ENCODE results near the gene RALGPS1.

DNA sequence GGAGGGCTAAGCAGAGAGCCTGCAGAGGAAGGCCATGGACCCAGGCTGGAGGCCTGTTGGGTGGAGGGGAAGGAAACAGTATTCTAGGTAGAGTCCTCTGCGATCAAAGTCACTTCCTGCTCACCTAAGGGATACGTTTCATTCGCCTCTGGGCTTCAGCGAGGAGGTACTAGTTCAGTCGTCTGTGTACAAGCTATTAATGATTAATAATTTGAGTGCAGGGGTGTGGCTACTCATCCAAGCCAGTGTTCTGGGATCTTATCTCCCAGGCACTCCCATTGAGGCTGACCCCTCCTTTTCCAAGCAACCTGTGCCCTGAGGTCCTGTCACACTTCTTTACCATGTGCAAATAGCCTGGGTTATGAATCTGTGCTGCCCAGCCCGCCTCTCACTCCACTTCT lies 25.2 kb downstream of the RALGPS1 start:
- TF ChIP-seq EP300 (IDR thresholded peaks at IDR 0.05; ENCODE audit: borderline replicate concordance in 1 of 2, low read depth in 2 of 2, low read length in 2 of 2) (no peak), SIX5 (IDR thresholded peaks at IDR 0.05; ENCODE audit: low read depth, low read length) (no peak)

Data from H1 (cell line).